GM12878 (cell line): Measurements from ENCODE around the gene ASB9. TPM values are rescaled to one million over a fixed set of nuclear protein-coding genes. Genes with fewer than 3 reads are reported as not detected.

Experiments used
- ATF7 ChIP-seq: fragments of 450-650 bp; IDR thresholded peaks from 2 replicates; pipeline ENCODE4 v1.6.1; 2016; ENCODE audit warnings: low read depth, mild to moderate bottlenecking
- BHLHE40 ChIP-seq, 2 experiments: fragments of 450-650 bp in 1 of 2; IDR thresholded peaks; 2 replicates each; pipeline ENCODE4 v1.6.1; 2011 to 2017; ENCODE audit warnings: low read depth in 2 of 2, borderline replicate concordance in 1 of 2, improper control_type of control experiment in 1 of 2, low read length in 1 of 2, mild to moderate bottlenecking in 1 of 2
- BMI1 ChIP-seq: fragments of 450-650 bp; IDR thresholded peaks from 2 replicates; pipeline ENCODE4 v1.6.1; 2016; ENCODE audit warnings: mild to moderate bottlenecking, moderate library complexity, borderline replicate concordance
- CREB1 ChIP-seq: IDR thresholded peaks from 2 replicates; pipeline ENCODE4 v1.6.1; 2012; ENCODE audit warnings: low read depth, mild to moderate bottlenecking, inconsistent platforms
- EP300 ChIP-seq, 2 experiments: fragments of 150-350 bp in 1 of 2; IDR thresholded peaks; 2 replicates each; pipeline ENCODE4 v1.6.1; 2011 to 2012; ENCODE audit warnings: low read depth in 2 of 2, low read length in 2 of 2, borderline replicate concordance in 1 of 2, improper control_type of control experiment in 1 of 2, inconsistent platforms in 1 of 2; ENCODE audit not compliant: control insufficient read depth in 1 of 2
- ETV6 ChIP-seq, 2 experiments: fragments of 450-650 bp in 1 of 2; IDR thresholded peaks in 1 of 2; conservative IDR thresholded peaks in 1 of 2; 2 replicates each; pipeline ENCODE4 v1.6.1; 2014; ENCODE audit warnings: antibody characterized with exemption in 1 of 2, borderline replicate concordance in 1 of 2, low read depth in 1 of 2, mild to moderate bottlenecking in 1 of 2, moderate library complexity in 1 of 2
- HCFC1 ChIP-seq: fragments of 150-350 bp; IDR thresholded peaks from 2 replicates; pipeline ENCODE4 v1.6.1; 2014; ENCODE audit warnings: low read length
- IRF4 ChIP-seq: IDR thresholded peaks from 2 replicates; pipeline ENCODE4 v1.6.1; 2011; ENCODE audit warnings: low read depth, low read length
- JUNB ChIP-seq: IDR thresholded peaks from 2 replicates; pipeline ENCODE4 v1.6.1; 2016; ENCODE audit warnings: antibody characterized with exemption, mild to moderate bottlenecking
- KAT2A ChIP-seq: conservative IDR thresholded peaks from 2 replicates; pipeline ENCODE4 v1.6.1; 2011; ENCODE audit warnings: low read depth, low read length; ENCODE audit not compliant: control insufficient read depth
- NFYA ChIP-seq: IDR thresholded peaks from 2 replicates; pipeline ENCODE4 v1.6.1; 2011; ENCODE audit warnings: low read depth, mild to moderate bottlenecking, low read length, improper control_type of control experiment, borderline replicate concordance
- POU2F2 ChIP-seq: IDR thresholded peaks from 3 replicates; pipeline ENCODE4 v1.6.1; 2011; ENCODE audit warnings: low read depth, mild to moderate bottlenecking, low read length, borderline replicate concordance
- RFX5 ChIP-seq: IDR thresholded peaks from 2 replicates; pipeline ENCODE4 v1.6.1; 2011; ENCODE audit warnings: low read depth, low read length, improper control_type of control experiment
- SRF ChIP-seq, 2 experiments: IDR thresholded peaks; 2 replicates each; pipeline ENCODE4 v1.6.1; 2011; ENCODE audit warnings: low read depth in 2 of 2, low read length in 2 of 2, mild to moderate bottlenecking in 1 of 2, moderate library complexity in 1 of 2
- ZBED1 ChIP-seq: IDR thresholded peaks from 2 replicates; pipeline ENCODE4 v1.6.1; 2016; ENCODE audit warnings: borderline replicate concordance
- ZNF217 ChIP-seq: fragments of 450-650 bp; IDR thresholded peaks from 2 replicates; pipeline ENCODE4 v1.6.1; 2017; ENCODE audit warnings: antibody characterized with exemption, mild to moderate bottlenecking
- polyA plus RNA-seq, 11 experiments: library from polyadenylated mRNA; depleted of rRNA in 4 of 11; unstranded in 6 of 11; stranded (reverse) in 5 of 11; fragments of >200 nt; fragmentation: Nextera tagmentation in 4 of 11; fragmentation: Illumina TruSeq in 1 of 11; extraction: Ambion mirVana in 4 of 11; extraction: Trizol in 1 of 11; gene quantifications; 1 replicate in 1 of 11; 2 replicates in 10 of 11; pipeline versions ENCODE4 v1.2.1 to v1.2.3, GENCODE V29; 2011 to 2016; ENCODE audit warnings: inconsistent platforms in 2 of 11, missing spikeins in 2 of 11, low read depth in 1 of 11
- total RNA-seq, 4 experiments: library from RNA; depleted of rRNA in 3 of 4; stranded (reverse); fragments of >200 nt in 3 of 4; fragmentation: Illumina TruSeq in 1 of 4; extraction: Trizol in 1 of 4; gene quantifications; 2 replicates each; pipeline versions ENCODE4 v1.2.1 to v1.2.3, GENCODE V29; 2013 to 2021
- TF ChIP-seq, protein P1 (sequence below), 3 experiments: IDR thresholded peaks in 2 of 3; conservative IDR thresholded peaks in 1 of 3; 2 replicates each; pipeline ENCODE4 v1.5.1; 2011; ENCODE audit warnings: low read depth in 3 of 3, low read length in 3 of 3, mild to moderate bottlenecking in 3 of 3, control low read depth in 2 of 3, moderate library complexity in 2 of 3, inconsistent platforms in 1 of 3, mixed read lengths in 1 of 3; ENCODE audit not compliant: control insufficient read depth in 2 of 3, insufficient read depth in 1 of 3; ENCODE audit errors: extremely low read depth in 1 of 3
- TF ChIP-seq, protein P2 (sequence below): IDR thresholded peaks from 2 replicates; pipeline ENCODE4 v1.6.1; 2012; ENCODE audit warnings: low read length, inconsistent platforms
- TF ChIP-seq, protein P3 (sequence below): fragments of 450-650 bp; IDR thresholded peaks from 2 replicates; pipeline ENCODE4 v1.6.1; 2014; ENCODE audit warnings: mild to moderate bottlenecking
- TF ChIP-seq, protein P4 (sequence below): fragments of 450-650 bp; IDR thresholded peaks from 2 replicates; pipeline ENCODE4 v1.6.1; 2017; ENCODE audit warnings: low read depth, mild to moderate bottlenecking, moderate library complexity
- TF ChIP-seq, protein P5 (sequence below): fragments of 450-650 bp; IDR thresholded peaks from 2 replicates; pipeline ENCODE4 v1.6.1; 2017; ENCODE audit warnings: mild to moderate bottlenecking

ASB9 gene
- total and polyA plus RNA-seq, 10 of the 15 experiments (the other 5 are each of a cell fraction or from before 2014, with no cell fraction given): 0.31 to 3.5 (median 0.74) TPM

DNA sequence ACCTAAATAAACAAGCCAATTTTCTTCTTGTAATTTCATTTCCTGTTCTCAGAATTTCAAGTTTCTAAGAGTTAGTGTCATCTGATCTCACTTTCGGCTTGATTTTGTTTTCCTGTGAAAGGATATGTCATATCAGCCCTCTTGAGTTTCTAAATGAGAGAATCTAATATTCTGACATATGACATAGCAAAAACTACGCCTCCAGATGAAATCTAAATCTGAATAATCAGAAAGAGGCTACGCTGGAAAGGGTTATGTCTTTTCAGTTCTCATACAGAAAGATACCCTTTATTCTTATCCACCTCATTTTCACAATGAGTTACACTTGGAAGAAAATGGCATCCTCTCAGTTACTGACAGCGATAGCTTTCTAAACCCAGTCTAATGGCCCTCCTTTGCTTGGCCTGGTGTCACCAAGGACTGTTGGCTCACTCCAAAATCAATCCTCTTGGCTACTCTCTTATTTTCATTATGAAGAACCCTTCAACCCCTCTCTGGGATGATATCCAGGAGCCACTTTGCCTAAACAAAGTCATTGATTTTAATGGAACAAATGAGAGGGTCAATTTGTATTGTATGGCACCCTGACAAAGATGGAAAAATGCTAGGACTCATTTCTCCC is 65.6 kb downstream of the ASB9 start (continued):
- TF ChIP-seq ETV6 (conservative IDR thresholded peaks at IDR 0.05 in 1 of 2, IDR thresholded peaks at IDR 0.05 in 1 of 2; ENCODE audit: borderline replicate concordance in 1 of 2, low read depth in 1 of 2) (peak in 1 of 2 experiments; percentile 93; a peak in 1 of 4 replicates), RFX5 (no peak), ZBED1 (peak; percentile 78; the same call in 1 of the 2 replicates), JUNB (peak; percentile 96), HCFC1 (no peak), POU2F2 (no peak), ZNF217 (no peak), IRF4 (0 out of 2 replicates have a peak, but pooled peaks have one; percentile 11), SRF (IDR thresholded peaks at IDR 0.05; ENCODE audit: low read depth in 2 of 2, low read length in 2 of 2) (no peak), CREB1 (peak; percentile 73), EP300 (IDR thresholded peaks at IDR 0.05; ENCODE audit: borderline replicate concordance in 1 of 2, control insufficient read depth in 1 of 2, low read depth in 2 of 2, low read length in 2 of 2) (peak; percentile 75 to 79; a peak in 3 of 4 replicates), BMI1 (no peak), ATF7 (peak; percentile 90), KAT2A (no peak), BHLHE40 (IDR thresholded peaks at IDR 0.05; ENCODE audit: borderline replicate concordance in 1 of 2, low read depth in 2 of 2, low read length in 1 of 2) (0 out of 4 replicates have a peak, but pooled peaks of 1 of the 2 experiments have one; percentile 31), NFYA (no peak)
- TF ChIP-seq, protein P1, sequence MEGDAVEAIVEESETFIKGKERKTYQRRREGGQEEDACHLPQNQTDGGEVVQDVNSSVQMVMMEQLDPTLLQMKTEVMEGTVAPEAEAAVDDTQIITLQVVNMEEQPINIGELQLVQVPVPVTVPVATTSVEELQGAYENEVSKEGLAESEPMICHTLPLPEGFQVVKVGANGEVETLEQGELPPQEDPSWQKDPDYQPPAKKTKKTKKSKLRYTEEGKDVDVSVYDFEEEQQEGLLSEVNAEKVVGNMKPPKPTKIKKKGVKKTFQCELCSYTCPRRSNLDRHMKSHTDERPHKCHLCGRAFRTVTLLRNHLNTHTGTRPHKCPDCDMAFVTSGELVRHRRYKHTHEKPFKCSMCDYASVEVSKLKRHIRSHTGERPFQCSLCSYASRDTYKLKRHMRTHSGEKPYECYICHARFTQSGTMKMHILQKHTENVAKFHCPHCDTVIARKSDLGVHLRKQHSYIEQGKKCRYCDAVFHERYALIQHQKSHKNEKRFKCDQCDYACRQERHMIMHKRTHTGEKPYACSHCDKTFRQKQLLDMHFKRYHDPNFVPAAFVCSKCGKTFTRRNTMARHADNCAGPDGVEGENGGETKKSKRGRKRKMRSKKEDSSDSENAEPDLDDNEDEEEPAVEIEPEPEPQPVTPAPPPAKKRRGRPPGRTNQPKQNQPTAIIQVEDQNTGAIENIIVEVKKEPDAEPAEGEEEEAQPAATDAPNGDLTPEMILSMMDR (IDR thresholded peaks at IDR 0.05 in 2 of 3, conservative IDR thresholded peaks at IDR 0.05 in 1 of 3; ENCODE audit: control insufficient read depth in 2 of 3, extremely low read depth in 1 of 3, insufficient read depth in 1 of 3, low read depth in 3 of 3, low read length in 3 of 3): no peak
- TF ChIP-seq, protein P2, sequence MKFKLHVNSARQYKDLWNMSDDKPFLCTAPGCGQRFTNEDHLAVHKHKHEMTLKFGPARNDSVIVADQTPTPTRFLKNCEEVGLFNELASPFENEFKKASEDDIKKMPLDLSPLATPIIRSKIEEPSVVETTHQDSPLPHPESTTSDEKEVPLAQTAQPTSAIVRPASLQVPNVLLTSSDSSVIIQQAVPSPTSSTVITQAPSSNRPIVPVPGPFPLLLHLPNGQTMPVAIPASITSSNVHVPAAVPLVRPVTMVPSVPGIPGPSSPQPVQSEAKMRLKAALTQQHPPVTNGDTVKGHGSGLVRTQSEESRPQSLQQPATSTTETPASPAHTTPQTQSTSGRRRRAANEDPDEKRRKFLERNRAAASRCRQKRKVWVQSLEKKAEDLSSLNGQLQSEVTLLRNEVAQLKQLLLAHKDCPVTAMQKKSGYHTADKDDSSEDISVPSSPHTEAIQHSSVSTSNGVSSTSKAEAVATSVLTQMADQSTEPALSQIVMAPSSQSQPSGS: peak; percentile 92
- TF ChIP-seq, protein P3, sequence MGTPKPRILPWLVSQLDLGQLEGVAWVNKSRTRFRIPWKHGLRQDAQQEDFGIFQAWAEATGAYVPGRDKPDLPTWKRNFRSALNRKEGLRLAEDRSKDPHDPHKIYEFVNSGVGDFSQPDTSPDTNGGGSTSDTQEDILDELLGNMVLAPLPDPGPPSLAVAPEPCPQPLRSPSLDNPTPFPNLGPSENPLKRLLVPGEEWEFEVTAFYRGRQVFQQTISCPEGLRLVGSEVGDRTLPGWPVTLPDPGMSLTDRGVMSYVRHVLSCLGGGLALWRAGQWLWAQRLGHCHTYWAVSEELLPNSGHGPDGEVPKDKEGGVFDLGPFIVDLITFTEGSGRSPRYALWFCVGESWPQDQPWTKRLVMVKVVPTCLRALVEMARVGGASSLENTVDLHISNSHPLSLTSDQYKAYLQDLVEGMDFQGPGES: no peak
- TF ChIP-seq, protein P4, sequence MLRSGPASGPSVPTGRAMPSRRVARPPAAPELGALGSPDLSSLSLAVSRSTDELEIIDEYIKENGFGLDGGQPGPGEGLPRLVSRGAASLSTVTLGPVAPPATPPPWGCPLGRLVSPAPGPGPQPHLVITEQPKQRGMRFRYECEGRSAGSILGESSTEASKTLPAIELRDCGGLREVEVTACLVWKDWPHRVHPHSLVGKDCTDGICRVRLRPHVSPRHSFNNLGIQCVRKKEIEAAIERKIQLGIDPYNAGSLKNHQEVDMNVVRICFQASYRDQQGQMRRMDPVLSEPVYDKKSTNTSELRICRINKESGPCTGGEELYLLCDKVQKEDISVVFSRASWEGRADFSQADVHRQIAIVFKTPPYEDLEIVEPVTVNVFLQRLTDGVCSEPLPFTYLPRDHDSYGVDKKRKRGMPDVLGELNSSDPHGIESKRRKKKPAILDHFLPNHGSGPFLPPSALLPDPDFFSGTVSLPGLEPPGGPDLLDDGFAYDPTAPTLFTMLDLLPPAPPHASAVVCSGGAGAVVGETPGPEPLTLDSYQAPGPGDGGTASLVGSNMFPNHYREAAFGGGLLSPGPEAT: peak; percentile 31; the same call in 1 of the 2 replicates
- TF ChIP-seq, protein P5, sequence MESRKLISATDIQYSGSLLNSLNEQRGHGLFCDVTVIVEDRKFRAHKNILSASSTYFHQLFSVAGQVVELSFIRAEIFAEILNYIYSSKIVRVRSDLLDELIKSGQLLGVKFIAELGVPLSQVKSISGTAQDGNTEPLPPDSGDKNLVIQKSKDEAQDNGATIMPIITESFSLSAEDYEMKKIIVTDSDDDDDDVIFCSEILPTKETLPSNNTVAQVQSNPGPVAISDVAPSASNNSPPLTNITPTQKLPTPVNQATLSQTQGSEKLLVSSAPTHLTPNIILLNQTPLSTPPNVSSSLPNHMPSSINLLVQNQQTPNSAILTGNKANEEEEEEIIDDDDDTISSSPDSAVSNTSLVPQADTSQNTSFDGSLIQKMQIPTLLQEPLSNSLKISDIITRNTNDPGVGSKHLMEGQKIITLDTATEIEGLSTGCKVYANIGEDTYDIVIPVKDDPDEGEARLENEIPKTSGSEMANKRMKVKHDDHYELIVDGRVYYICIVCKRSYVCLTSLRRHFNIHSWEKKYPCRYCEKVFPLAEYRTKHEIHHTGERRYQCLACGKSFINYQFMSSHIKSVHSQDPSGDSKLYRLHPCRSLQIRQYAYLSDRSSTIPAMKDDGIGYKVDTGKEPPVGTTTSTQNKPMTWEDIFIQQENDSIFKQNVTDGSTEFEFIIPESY: no peak
